H1 (cell line): Measurements from ENCODE around the gene WWC2. TPM values are rescaled to one million over a fixed set of nuclear protein-coding genes. Genes with fewer than 3 reads are reported as not detected.

Experiments
- CTCF ChIA-PET: fragments of 300-600 bp; sonication (Branson Sonifier 250); formaldehyde crosslinking; loops from one replicate; lab custom pipeline; 2021; ENCODE audit not compliant: partially characterized antibody; lab: Charles Lee
- POLR2A ChIA-PET: fragments of 300-600 bp; sonication (Branson Sonifier 250); formaldehyde crosslinking; loops from one replicate; lab custom pipeline; 2021; ENCODE audit warnings: inconsistent platforms; ENCODE audit not compliant: partially characterized antibody; lab: Charles Lee
- DNase-seq, 2 experiments: peaks; one replicate each; pipeline versions ENCODE4 v3.0.0 to v3.0.0-alpha.2; 2010 to 2022; ENCODE audit warnings: low spot score in 2 of 2, low read depth in 1 of 2, mixed read lengths in 1 of 2
- FAIRE-seq: peaks from 2 replicates; lab custom pipeline; 2011; peaks lifted over from hg19 to GRCh38; lab: Jason Lieb, UNC
- H2AFZ ChIP-seq: 2 replicates; pipeline ENCODE4 v1.8.1; 2012; ENCODE audit warnings: low read length, inconsistent platforms
- H2AK5ac ChIP-seq: 2 replicates; pipeline ENCODE4 v1.6.1; 2013; ENCODE audit warnings: low read depth, low read length
- H2BK120ac ChIP-seq: replicated peaks from 2 replicates; pipeline ENCODE3; 2013; ENCODE audit warnings: low read depth, low read length, inconsistent platforms
- H2BK12ac ChIP-seq: 2 replicates; pipeline ENCODE4 v1.6.1; 2013; ENCODE audit warnings: low read depth, low read length
- H2BK15ac ChIP-seq: 2 replicates; pipeline ENCODE4 v1.6.1; 2013; ENCODE audit warnings: low read length
- H2BK20ac ChIP-seq: 2 replicates; pipeline ENCODE4 v1.6.1; 2013; ENCODE audit warnings: low read length
- H2BK5ac ChIP-seq: 2 replicates; pipeline ENCODE4 v1.6.1; 2013; ENCODE audit warnings: low read depth, low read length
- H3K14ac ChIP-seq: 2 replicates; pipeline ENCODE4 v1.6.1; 2013; ENCODE audit warnings: inconsistent platforms; ENCODE audit not compliant: insufficient read length
- H3K18ac ChIP-seq: 2 replicates; pipeline ENCODE4 v1.6.1; 2013; ENCODE audit warnings: low read length; ENCODE audit errors: extremely low read depth
- H3K23ac ChIP-seq: 2 replicates; pipeline ENCODE4 v1.6.1; 2013; ENCODE audit warnings: inconsistent platforms; ENCODE audit not compliant: insufficient read length
- H3K23me2 ChIP-seq: 2 replicates; pipeline ENCODE4 v1.6.1; 2013; ENCODE audit warnings: low read depth, low read length
- H3K27ac ChIP-seq: 2 replicates; pipeline ENCODE4 v1.6.1; 2011; ENCODE audit warnings: low read depth, low read length, inconsistent platforms
- H3K27me3 ChIP-seq, 4 experiments: replicated peaks in 1 of 4; 1 replicate in 1 of 4; 2 replicates in 3 of 4; pipeline versions ENCODE4 v1.6.1 to v1.8.1; 2011 to 2013; ENCODE audit warnings: low read length in 3 of 4, mild to moderate bottlenecking in 3 of 4, inconsistent platforms in 2 of 4, mixed read lengths in 2 of 4, moderate library complexity in 1 of 4; ENCODE audit not compliant: control insufficient read depth in 3 of 4, insufficient read depth in 3 of 4; ENCODE audit errors: extremely low read depth in 1 of 4
- H3K36me3 ChIP-seq, 4 experiments: 2 replicates each; pipeline versions ENCODE4 v1.6.1 to v1.8.1; 2011 to 2013; ENCODE audit warnings: mild to moderate bottlenecking in 4 of 4, low read length in 3 of 4, moderate library complexity in 2 of 4, control low read depth in 1 of 4, inconsistent platforms in 1 of 4; ENCODE audit not compliant: insufficient read depth in 4 of 4, control insufficient read depth in 2 of 4
- H3K4ac ChIP-seq: replicated peaks from 2 replicates; pipeline ENCODE3; 2013; ENCODE audit warnings: low read length, low read depth, mixed read lengths, inconsistent platforms; ENCODE audit not compliant: insufficient read length
- H3K4me1 ChIP-seq, 4 experiments: replicated peaks in 1 of 4; 1 replicate in 1 of 4; 2 replicates in 3 of 4; pipeline versions ENCODE4 v1.6.1 to v1.8.1; 2011 to 2013; ENCODE audit warnings: low read length in 3 of 4, inconsistent platforms in 2 of 4, mixed read lengths in 1 of 4; ENCODE audit not compliant: insufficient read depth in 4 of 4, control insufficient read depth in 3 of 4
- H3K4me2 ChIP-seq, 2 experiments: 2 replicates each; pipeline versions ENCODE4 v1.6.1 to v1.8.1; 2011 to 2013; ENCODE audit warnings: low read depth in 2 of 2, low read length in 2 of 2, control low read depth in 1 of 2, inconsistent platforms in 1 of 2, mild to moderate bottlenecking in 1 of 2; ENCODE audit not compliant: insufficient read depth in 1 of 2
- H3K4me3 ChIP-seq, 4 experiments: fragments of 200-600, 300-600 bp in 1 of 4; sonication (generic), shearing (Covaris generic), sonication (Bioruptor Twin) in 1 of 4; 2 replicates each; pipeline versions ENCODE4 v1.5.1 to v1.8.1; 2011 to 2016; ENCODE audit warnings: low read length in 4 of 4, low read depth in 3 of 4, control low read depth in 2 of 4, inconsistent platforms in 2 of 4, mild to moderate bottlenecking in 2 of 4, mixed read lengths in 1 of 4, moderate library complexity in 1 of 4; ENCODE audit not compliant: insufficient read depth in 2 of 4; ENCODE audit errors: extremely low read depth in 1 of 4
- H3K56ac ChIP-seq: replicated peaks from 2 replicates; pipeline ENCODE3; 2013; ENCODE audit warnings: low read depth, mild to moderate bottlenecking, mixed read lengths, low read length, inconsistent platforms; ENCODE audit not compliant: insufficient read length
- H3K79me1 ChIP-seq: 2 replicates; pipeline ENCODE4 v1.6.1; 2013; ENCODE audit warnings: low read depth, low read length, control low read depth
- H3K79me2 ChIP-seq, 2 experiments: 2 replicates each; pipeline versions ENCODE4 v1.6.1 to v1.8.1; 2012 to 2013; ENCODE audit warnings: low read length in 2 of 2, mild to moderate bottlenecking in 2 of 2, inconsistent platforms in 1 of 2; ENCODE audit not compliant: insufficient read depth in 2 of 2, control insufficient read depth in 1 of 2
- H3K9ac ChIP-seq, 4 experiments: replicated peaks in 1 of 4; 1 replicate in 1 of 4; 2 replicates in 3 of 4; pipeline versions ENCODE4 v1.6.1 to v1.8.1; 2011 to 2013; ENCODE audit warnings: low read depth in 3 of 4, low read length in 3 of 4, control low read depth in 2 of 4, mild to moderate bottlenecking in 2 of 4, moderate library complexity in 2 of 4, inconsistent platforms in 1 of 4; ENCODE audit errors: extremely low read depth in 1 of 4
- H3K9me3 ChIP-seq, 2 experiments: 2 replicates each; pipeline versions ENCODE4 v1.6.1 to v1.8.1; 2012 to 2013; ENCODE audit warnings: mild to moderate bottlenecking in 2 of 2, moderate library complexity in 2 of 2, control low read depth in 1 of 2, inconsistent platforms in 1 of 2, low read depth in 1 of 2, low read length in 1 of 2, mixed read lengths in 1 of 2; ENCODE audit not compliant: insufficient read depth in 2 of 2
- H4K20me1 ChIP-seq, 2 experiments: replicated peaks in 1 of 2; 2 replicates each; pipeline versions ENCODE3 to v1.8.1; 2011 to 2013; ENCODE audit warnings: inconsistent platforms in 2 of 2, low read length in 2 of 2, mild to moderate bottlenecking in 1 of 2; ENCODE audit not compliant: insufficient read depth in 2 of 2, control insufficient read depth in 1 of 2
- H4K5ac ChIP-seq: 2 replicates; pipeline ENCODE4 v1.6.1; 2013; ENCODE audit warnings: low read length, low read depth, mixed read lengths, inconsistent platforms; ENCODE audit not compliant: insufficient read length
- H4K8ac ChIP-seq: 2 replicates; pipeline ENCODE4 v1.8.0; 2013; ENCODE audit warnings: mild to moderate bottlenecking, moderate library complexity, low read length, inconsistent platforms; ENCODE audit not compliant: insufficient read depth; ENCODE audit errors: extremely low read depth
- H4K91ac ChIP-seq: replicated peaks from 2 replicates; pipeline ENCODE3; 2013; ENCODE audit warnings: low read length, mixed read lengths, inconsistent platforms; ENCODE audit not compliant: insufficient read length
- FOSL1 ChIP-seq: IDR thresholded peaks from 2 replicates; pipeline ENCODE4 v1.6.1; 2011; ENCODE audit warnings: mild to moderate bottlenecking, low read depth, low read length, moderate library complexity; ENCODE audit not compliant: insufficient read depth
- SIRT6 ChIP-seq: IDR thresholded peaks from one replicate; pipeline ENCODE4 v1.7.1; 2012; ENCODE audit warnings: low read length, inconsistent platforms
- SP1 ChIP-seq: IDR thresholded peaks from 2 replicates; pipeline ENCODE4 v1.6.1; 2011; ENCODE audit warnings: low read depth, low read length
- ZNF274 ChIP-seq: IDR thresholded peaks from 2 replicates; pipeline ENCODE4 v1.7.0; 2012; ENCODE audit warnings: low read length, borderline replicate concordance; ENCODE audit errors: extremely low read depth
- WGBS, 2 experiments: shearing (Covaris generic) in 1 of 2; methylation state at CpG; one replicate each; pipeline versions ENCODE4 v1.1.6 to v1.1.7; 2013 to 2015; ENCODE audit warnings: low lambda C conversion rate in 2 of 2, mixed read lengths in 2 of 2, inconsistent platforms in 1 of 2, low coverage in 1 of 2, missing lambda C conversion rate in 1 of 2; ENCODE audit not compliant: insufficient replicate concordance in 2 of 2, insufficient coverage in 1 of 2, insufficient read length in 1 of 2; ENCODE audit errors: extremely low coverage in 1 of 2, missing lambda C conversion rate in 1 of 2; 5-methylcytosine and 5-hydroxymethylcytosine counted together
- polyA plus RNA-seq, 7 experiments: library from polyadenylated mRNA; depleted of rRNA in 3 of 7; stranded (reverse) in 5 of 7; unstranded in 2 of 7; fragments of >200 nt in 5 of 7; fragments of 200-250 nt in 2 of 7; gene quantifications; 1 replicate in 5 of 7; 2 replicates in 1 of 7; 4 replicates in 1 of 7; pipeline versions ENCODE4 v1.2.1 to v1.2.3, GENCODE V29; 2011 to 2013; ENCODE audit warnings: missing spikeins in 2 of 7, mixed read lengths in 2 of 7
- total RNA-seq: library from RNA; stranded (reverse); fragmentation: NEBNext Ultra II Directional; extraction: Animal tissue kit (Norgen Biotek cat#: 25700); gene quantifications from 2 replicates; pipeline ENCODE4 v1.2.1, GENCODE V29; 2021

WWC2 gene
- total and polyA plus RNA-seq, 2 of the 8 experiments (the other 6 are each of a cell fraction or from before 2014, with no cell fraction given), result 17.6 to 135 TPM

GRCh38 chr4:183146478-183146877 lies 47.4 kb downstream of the WWC2 start:
- Histone ChIP-seq H3K4me2 (no peak overlapping the region), H3K4me3 (no peak overlapping the region), H3K23me2 (no peaks in the 10 kb centered on the region), H2BK12ac (no peak overlapping the region), H2BK15ac (no peak overlapping the region), H2BK20ac (no peak overlapping the region), H2AK5ac (no peak overlapping the region), H3K79me1 (peaks cover 6% of the 10 kb centered on the region), H3K4ac (no peak overlapping the region), H3K27ac (no peak overlapping the region), H3K9ac (no peak overlapping the region), H4K8ac (no peak overlapping the region), H3K79me2 (peaks cover 6 to 91% of the 10 kb centered on the region in 2 experiments; a peak in 3 of 4 replicates), H2BK120ac (no peak overlapping the region), H4K5ac (no peak overlapping the region), H3K4me1 (peaks cover 0 to 4% (median 0%) of the 10 kb centered on the region in 4 experiments; a peak in 2 of 7 replicates), H3K14ac (no peak overlapping the region), H4K91ac (no peak overlapping the region), H2AFZ (no peak overlapping the region), H3K23ac (no peak overlapping the region), H4K20me1 (peaks cover 6 to 9% of the 10 kb centered on the region in 2 experiments), H3K56ac (no peak overlapping the region), H3K9me3 (no peaks in the 10 kb centered on the region), H3K36me3 (no peaks in the 10 kb centered on the region), H3K27me3 (no peaks in the 10 kb centered on the region), H3K18ac (no peak overlapping the region), H2BK5ac (no peak overlapping the region)
- ChIA-PET CTCF (interaction anchor here (0.9 to 1.5 kb wide), 6 partner anchors 30 to 116 kb away, joined by 3 to 4 read pairs (median 3); partner anchors contain the start of gene WWC2), POLR2A (interaction anchor here (0.7 to 1.5 kb wide), 2 partner anchors 17 to 48 kb away, joined by 3 to 4 read pairs; partner anchors contain the start of gene WWC2)
- FAIRE-seq, result no peak
- no peak for DNase-seq
- 95% methylated on average over 4 of the region's 4 CpGs; no CpG with 5 or more reads in 1 of the 2 experiments for WGBS, 2 experiments
- no peak for TF ChIP-seq SP1
- TF ChIP-seq ZNF274, result no peak
- TF ChIP-seq SIRT6, result no peak
- no peak for TF ChIP-seq FOSL1
- TF ChIP-seq, all 59 proteins: peak for 0
